SK-N-MC (cell line): Measurements from ENCODE around the gene TLE4.

Source experiments
- DNase-seq: peaks from one replicate; pipeline ENCODE4 v3.0.0-alpha.2; 2011; ENCODE audit warnings: low read depth, low spot score
- H3K27ac ChIP-seq: fragments of 200-600 bp; sonication (generic); 2 replicates; pipeline ENCODE4 v1.5.1; 2016; ENCODE audit warnings: mixed run types
- H3K36me3 ChIP-seq: fragments of 200-600 bp; sonication (generic); 2 replicates; pipeline ENCODE4 v1.6.1; 2017; ENCODE audit warnings: antibody characterized with exemption, low read length, mixed read lengths; ENCODE audit not compliant: insufficient read depth
- H3K4me3 ChIP-seq: fragments of 200-600 bp; sonication (generic); 2 replicates; pipeline ENCODE4 v1.5.1; 2016
- H3K9ac ChIP-seq: fragments of 200-600 bp; sonication (generic); 2 replicates; pipeline ENCODE4 v1.8.0; 2017; ENCODE audit warnings: mixed run types, mixed read lengths; ENCODE audit not compliant: insufficient read length
- H3K9me3 ChIP-seq: fragments of 200-600 bp; sonication (generic); 2 replicates; pipeline ENCODE4 v1.6.1; 2017; ENCODE audit warnings: low read depth, mild to moderate bottlenecking, antibody characterized with exemption, low read length, moderate library complexity, mixed read lengths
- EZH2 ChIP-seq: fragments of 200-600 bp; sonication (generic); IDR thresholded peaks from one replicate; pipeline ENCODE4 v1.6.1; 2017; ENCODE audit warnings: antibody characterized with exemption
- FOXP2 ChIP-seq: optimal IDR thresholded peaks from 2 replicates; pipeline ENCODE3; 2011; ENCODE audit warnings: mild to moderate bottlenecking, moderate library complexity; ENCODE audit not compliant: insufficient read depth; ENCODE audit errors: extremely low read length, control extremely low read depth
- POLR2AphosphoS5 ChIP-seq: IDR thresholded peaks from 2 replicates; pipeline ENCODE4 v1.6.1; 2012; ENCODE audit warnings: mild to moderate bottlenecking, low read depth, low read length, borderline replicate concordance

Gene TLE4

GRCh38 chr9:79584655-79584982 is 12.9 kb downstream of the TLE4 start:
- Histone ChIP-seq H3K4me3 (no peak overlapping the region), H3K27ac (no peak overlapping the region)

DNA sequence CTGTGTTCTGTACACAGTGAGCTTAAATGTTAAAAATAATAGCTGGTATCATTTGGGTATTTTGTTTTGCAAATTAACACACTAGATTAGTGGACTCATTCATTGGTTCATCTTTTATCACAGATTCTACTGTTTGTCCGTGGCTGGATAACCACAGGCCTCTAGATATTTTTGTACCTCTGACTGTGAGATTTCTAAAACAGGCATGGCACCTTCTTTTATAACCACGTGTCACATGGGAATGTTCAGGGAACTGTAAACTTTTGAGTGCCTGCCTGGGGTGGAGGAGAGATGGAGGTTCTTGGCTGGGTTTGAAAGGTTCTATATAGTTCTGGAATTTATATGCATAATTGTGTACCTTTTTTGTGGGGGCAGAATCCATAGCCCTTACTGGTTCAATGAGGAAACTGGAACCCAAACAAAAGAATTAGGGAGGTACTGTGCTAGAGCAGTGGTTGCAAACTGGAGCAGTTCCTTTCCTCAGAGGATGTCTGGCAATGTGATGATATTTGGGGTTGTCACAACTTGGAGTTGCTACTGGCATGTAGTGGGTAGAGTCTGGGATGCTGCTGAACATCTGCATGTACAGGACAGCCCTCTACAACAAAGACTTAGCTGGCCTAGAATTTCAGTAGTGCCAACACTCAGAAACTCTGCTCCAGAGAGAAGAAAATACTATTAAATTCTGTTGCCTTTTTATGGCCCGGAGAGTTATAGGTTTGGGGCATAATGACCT is 16.9 kb downstream of the TLE4 start:
- no peaks in the 10 kb centered on the region for H3K9me3 ChIP-seq
- no peak overlapping the region for H3K4me3 ChIP-seq
- no peak for DNase-seq
- TF ChIP-seq FOXP2 (no peak), POLR2AphosphoS5 (no peak), EZH2 (no peak)
- H3K27ac ChIP-seq = no peak overlapping the region
- no peak overlapping the region for H3K9ac ChIP-seq
- no peaks in the 10 kb centered on the region for H3K36me3 ChIP-seq

More at GRCh38 chr9:79584655-79584982, 12.9 kb downstream of the TLE4 start:
- no peak for DNase-seq
- H3K9me3 ChIP-seq = no peaks in the 10 kb centered on the region
- H3K9ac ChIP-seq = no peak overlapping the region
- no peaks in the 10 kb centered on the region for H3K36me3 ChIP-seq
- no peak for TF ChIP-seq FOXP2
- TF ChIP-seq POLR2AphosphoS5 = no peak
- no peak for TF ChIP-seq EZH2

- no peak overlapping the region for H3K27ac ChIP-seq
These were observed 19.7 kb downstream of the TLE4 start for GRCh38 chr9:79591458-79591857.

GRCh38 chr9:79592726-79593493 is 21.1 kb downstream of the TLE4 start:
- no peak for TF ChIP-seq POLR2AphosphoS5
- TF ChIP-seq EZH2 = no peak
- no peak for TF ChIP-seq FOXP2
- DNase-seq = no peak
- H3K4me3 ChIP-seq = no peak overlapping the region

More at GRCh38 chr9:79591458-79591857, 19.7 kb downstream of the TLE4 start:
- DNase-seq = no peak
- H3K9ac ChIP-seq = no peak overlapping the region
- H3K4me3 ChIP-seq = no peak overlapping the region
- no peaks in the 10 kb centered on the region for H3K36me3 ChIP-seq
- TF ChIP-seq POLR2AphosphoS5 (no peak), FOXP2 (no peak), EZH2 (no peak)
- no peaks in the 10 kb centered on the region for H3K9me3 ChIP-seq

DNA sequence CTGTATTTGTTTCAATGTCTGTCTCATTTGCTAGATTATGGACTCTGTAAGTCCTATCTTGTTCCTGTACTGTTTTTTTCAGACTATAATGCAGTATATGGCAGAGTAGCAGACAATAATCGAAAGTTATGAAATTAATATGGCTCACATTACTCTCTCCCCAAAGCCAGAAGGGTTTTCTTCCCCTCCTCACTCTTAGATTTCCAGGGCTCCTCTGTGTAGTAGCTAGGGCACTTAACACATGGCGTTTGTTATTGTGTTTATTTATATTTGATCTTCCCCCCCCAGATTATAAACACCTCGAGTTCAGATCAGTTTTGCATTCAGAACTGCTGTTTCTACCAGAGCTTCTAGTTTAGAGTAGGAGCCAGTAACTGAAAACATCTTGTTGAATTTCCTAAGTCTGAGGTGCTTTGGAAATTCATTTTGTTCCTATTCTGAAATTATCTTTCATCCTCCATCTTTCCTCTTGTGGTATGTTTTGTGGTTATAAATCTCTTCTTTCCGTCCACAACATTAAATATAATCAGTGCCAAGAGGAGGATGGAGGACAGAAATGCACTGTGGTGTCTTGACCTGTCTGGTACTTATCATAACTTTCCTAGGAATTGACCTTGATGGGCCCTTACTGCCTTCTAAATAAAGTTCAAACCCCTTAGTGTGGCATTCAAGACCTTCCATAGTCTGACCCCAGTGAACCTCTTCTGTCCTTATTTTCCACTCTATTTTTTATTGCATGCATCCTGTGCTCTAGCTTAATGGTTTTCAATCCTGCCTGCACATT is 27.0 kb downstream of the TLE4 start:
- DNase-seq = no peak
- no peak overlapping the region for H3K4me3 ChIP-seq
- no peak for TF ChIP-seq POLR2AphosphoS5
- no peaks in the 10 kb centered on the region for H3K36me3 ChIP-seq
- no peak overlapping the region for H3K27ac ChIP-seq
- no peak overlapping the region for H3K9ac ChIP-seq
- H3K9me3 ChIP-seq = no peaks in the 10 kb centered on the region

More at GRCh38 chr9:79592726-79593493, 21.1 kb downstream of the TLE4 start:
- H3K9ac ChIP-seq = no peak overlapping the region
- no peak overlapping the region for H3K27ac ChIP-seq
- no peaks in the 10 kb centered on the region for H3K9me3 ChIP-seq
- no peaks in the 10 kb centered on the region for H3K36me3 ChIP-seq

GRCh38 chr9:79600466-79600865 is 28.7 kb downstream of the TLE4 start:
- no peak for DNase-seq
- no peak overlapping the region for H3K9ac ChIP-seq
- H3K4me3 ChIP-seq = no peak overlapping the region
- H3K27ac ChIP-seq = no peak overlapping the region
- H3K9me3 ChIP-seq = no peaks in the 10 kb centered on the region
- no peaks in the 10 kb centered on the region for H3K36me3 ChIP-seq
- TF ChIP-seq EZH2 = no peak
- TF ChIP-seq POLR2AphosphoS5 = no peak
- no peak for TF ChIP-seq FOXP2

DNA sequence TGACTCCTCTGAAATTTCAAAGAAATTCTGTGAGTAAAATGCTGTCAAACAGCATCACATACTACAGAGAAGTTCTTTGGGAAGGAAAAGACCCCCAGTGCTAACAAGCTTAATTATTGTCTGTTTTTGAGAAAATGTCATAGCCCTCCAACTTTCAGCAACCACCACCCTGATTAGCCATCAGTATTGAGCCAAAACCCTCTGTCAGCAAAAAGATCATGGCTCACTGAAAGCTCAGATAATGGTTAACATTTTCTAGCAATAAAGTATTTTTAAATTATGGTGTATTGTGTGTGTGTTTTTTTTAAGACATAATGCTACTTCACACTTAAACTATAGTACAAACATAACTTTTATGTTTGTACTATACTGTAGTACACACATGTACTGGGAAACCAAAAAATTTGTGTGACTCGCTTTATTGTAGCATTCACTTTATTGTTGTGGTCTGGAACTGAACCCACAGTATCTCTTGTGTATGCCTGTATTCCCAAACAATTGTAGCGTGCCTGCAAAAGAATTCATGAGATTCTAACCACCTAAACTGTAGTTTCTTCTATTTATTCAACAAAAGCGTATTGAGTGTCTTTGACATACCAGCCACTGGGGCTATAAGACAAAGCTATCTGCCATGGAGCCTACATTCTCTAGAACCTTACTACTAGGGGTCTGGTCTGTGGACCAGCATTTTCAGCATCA is 31.6 kb downstream of the TLE4 start:
- H3K27ac ChIP-seq = no peak overlapping the region
- H3K4me3 ChIP-seq = no peak overlapping the region
- TF ChIP-seq FOXP2 = no peak
- TF ChIP-seq EZH2 = no peak
- no peak for TF ChIP-seq POLR2AphosphoS5
- DNase-seq = no peak
- no peak overlapping the region for H3K9ac ChIP-seq
- no peaks in the 10 kb centered on the region for H3K36me3 ChIP-seq
- no peaks in the 10 kb centered on the region for H3K9me3 ChIP-seq

GRCh38 chr9:79604149-79604548 is 32.4 kb downstream of the TLE4 start:
- DNase-seq = no peak

More at GRCh38 chr9:79604149-79604548, 32.4 kb downstream of the TLE4 start:
- Histone ChIP-seq H3K27ac (no peak overlapping the region), H3K36me3 (no peaks in the 10 kb centered on the region), H3K9me3 (no peaks in the 10 kb centered on the region), H3K9ac (no peak overlapping the region), H3K4me3 (no peak overlapping the region)
- TF ChIP-seq EZH2 = no peak
- no peak for TF ChIP-seq FOXP2
- no peak for TF ChIP-seq POLR2AphosphoS5
